ENCODE results near the gene TRAF5.

The TRAF5 gene

GRCh38 chr1:211375949-211376348 is 49.3 kb downstream of the TRAF5 start:
- no peak for DNase-seq
- Histone ChIP-seq H3K27me3 (replicated peaks; ENCODE audit: control insufficient read depth, insufficient read depth, low read length, poor library complexity, severe bottlenecking) (no peaks in the 10 kb centered on the region), H3K4me3 (ENCODE audit: insufficient read depth, low read depth, low read length, poor library complexity, severe bottlenecking) (no peak overlapping the region), H3K9me3 (ENCODE audit: control insufficient read depth, low read length) (no peaks in the 10 kb centered on the region), H3K36me3 (ENCODE audit: control insufficient read depth, insufficient read depth, low read length) (peaks cover 30% of the 10 kb centered on the region), H3K27ac (ENCODE audit: insufficient read depth, low read length, poor library complexity, severe bottlenecking) (no peak overlapping the region), H3K4me1 (ENCODE audit: control insufficient read depth, insufficient read depth, low read length, poor library complexity, severe bottlenecking) (no peaks in the 10 kb centered on the region)

GRCh38 chr1:211376807-211377470 is 50.3 kb downstream of the TRAF5 start:
- Histone ChIP-seq H3K9me3 (ENCODE audit: control insufficient read depth, low read length) (no peaks in the 10 kb centered on the region), H3K4me1 (ENCODE audit: control insufficient read depth, insufficient read depth, low read length, poor library complexity, severe bottlenecking) (no peaks in the 10 kb centered on the region), H3K36me3 (ENCODE audit: control insufficient read depth, insufficient read depth, low read length) (peaks cover 20% of the 10 kb centered on the region), H3K4me3 (ENCODE audit: insufficient read depth, low read depth, low read length, poor library complexity, severe bottlenecking) (no peak overlapping the region), H3K27ac (ENCODE audit: insufficient read depth, low read length, poor library complexity, severe bottlenecking) (no peak overlapping the region), H3K27me3 (replicated peaks; ENCODE audit: control insufficient read depth, insufficient read depth, low read length, poor library complexity, severe bottlenecking) (no peaks in the 10 kb centered on the region)
- no peak for DNase-seq

GRCh38 chr1:211377539-211378450 is 51.2 kb downstream of the TRAF5 start:
- no peak for DNase-seq
- peaks cover 13% of the 10 kb centered on the region for H3K36me3 ChIP-seq (ENCODE audit: control insufficient read depth, insufficient read depth, low read length)

GRCh38 chr1:211378844-211379243 is 52.2 kb downstream of the TRAF5 start:
- Histone ChIP-seq H3K36me3 (ENCODE audit: control insufficient read depth, insufficient read depth, low read length) (peaks cover 10% of the 10 kb centered on the region), H3K4me1 (ENCODE audit: control insufficient read depth, insufficient read depth, low read length, poor library complexity, severe bottlenecking) (no peaks in the 10 kb centered on the region), H3K9me3 (ENCODE audit: control insufficient read depth, low read length) (no peaks in the 10 kb centered on the region), H3K27ac (ENCODE audit: insufficient read depth, low read length, poor library complexity, severe bottlenecking) (no peak overlapping the region), H3K4me3 (ENCODE audit: insufficient read depth, low read depth, low read length, poor library complexity, severe bottlenecking) (no peak overlapping the region), H3K27me3 (replicated peaks; ENCODE audit: control insufficient read depth, insufficient read depth, low read length, poor library complexity, severe bottlenecking) (no peaks in the 10 kb centered on the region)
- no peak for DNase-seq

More at GRCh38 chr1:211377539-211378450, 51.2 kb downstream of the TRAF5 start:
- Histone ChIP-seq H3K4me1 (ENCODE audit: control insufficient read depth, insufficient read depth, low read length, poor library complexity, severe bottlenecking) (no peaks in the 10 kb centered on the region), H3K4me3 (ENCODE audit: insufficient read depth, low read depth, low read length, poor library complexity, severe bottlenecking) (no peak overlapping the region), H3K9me3 (ENCODE audit: control insufficient read depth, low read length) (no peaks in the 10 kb centered on the region), H3K27ac (ENCODE audit: insufficient read depth, low read length, poor library complexity, severe bottlenecking) (no peak overlapping the region), H3K27me3 (replicated peaks; ENCODE audit: control insufficient read depth, insufficient read depth, low read length, poor library complexity, severe bottlenecking) (no peaks in the 10 kb centered on the region)

GRCh38 chr1:211379446-211379845 is 52.8 kb downstream of the TRAF5 start:
- no peaks in the 10 kb centered on the region for H3K9me3 ChIP-seq (ENCODE audit: control insufficient read depth, low read length)
- no peaks in the 10 kb centered on the region for H3K27me3 ChIP-seq (replicated peaks; ENCODE audit: control insufficient read depth, insufficient read depth, low read length, poor library complexity, severe bottlenecking)
- no peak overlapping the region for H3K27ac ChIP-seq (ENCODE audit: insufficient read depth, low read length, poor library complexity, severe bottlenecking)
- peaks cover 5% of the 10 kb centered on the region for H3K36me3 ChIP-seq (ENCODE audit: control insufficient read depth, insufficient read depth, low read length)
- no peak for DNase-seq
- no peak overlapping the region for H3K4me3 ChIP-seq (ENCODE audit: insufficient read depth, low read depth, low read length, poor library complexity, severe bottlenecking)
- no peaks in the 10 kb centered on the region for H3K4me1 ChIP-seq (ENCODE audit: control insufficient read depth, insufficient read depth, low read length, poor library complexity, severe bottlenecking)

GRCh38 chr1:211381481-211382181 is 55.0 kb downstream of the TRAF5 start:
- Histone ChIP-seq H3K36me3 (ENCODE audit: control insufficient read depth, insufficient read depth, low read length) (peaks cover 4% of the 10 kb centered on the region), H3K27ac (ENCODE audit: insufficient read depth, low read length, poor library complexity, severe bottlenecking) (no peak overlapping the region), H3K4me1 (ENCODE audit: control insufficient read depth, insufficient read depth, low read length, poor library complexity, severe bottlenecking) (no peaks in the 10 kb centered on the region), H3K4me3 (ENCODE audit: insufficient read depth, low read depth, low read length, poor library complexity, severe bottlenecking) (no peak overlapping the region), H3K27me3 (replicated peaks; ENCODE audit: control insufficient read depth, insufficient read depth, low read length, poor library complexity, severe bottlenecking) (no peaks in the 10 kb centered on the region), H3K9me3 (ENCODE audit: control insufficient read depth, low read length) (no peaks in the 10 kb centered on the region)
- no peak for DNase-seq

- no peak for DNase-seq
- Histone ChIP-seq H3K4me3 (ENCODE audit: insufficient read depth, low read depth, low read length, poor library complexity, severe bottlenecking) (peak overlapping the region; percentile 83), H3K27me3 (replicated peaks; ENCODE audit: control insufficient read depth, insufficient read depth, low read length, poor library complexity, severe bottlenecking) (no peaks in the 10 kb centered on the region), H3K27ac (ENCODE audit: insufficient read depth, low read length, poor library complexity, severe bottlenecking) (peak overlapping the region; percentile 69), H3K4me1 (ENCODE audit: control insufficient read depth, insufficient read depth, low read length, poor library complexity, severe bottlenecking) (no peaks in the 10 kb centered on the region), H3K36me3 (ENCODE audit: control insufficient read depth, insufficient read depth, low read length) (peaks cover 3% of the 10 kb centered on the region), H3K9me3 (ENCODE audit: control insufficient read depth, low read length) (no peaks in the 10 kb centered on the region)
Observed at GRCh38 chr1:211382182-211382713, 55.6 kb downstream of the TRAF5 start.

GRCh38 chr1:211382714-211383480 is 56.3 kb downstream of the TRAF5 start:
- Histone ChIP-seq H3K4me1 (ENCODE audit: control insufficient read depth, insufficient read depth, low read length, poor library complexity, severe bottlenecking) (no peaks in the 10 kb centered on the region), H3K27me3 (replicated peaks; ENCODE audit: control insufficient read depth, insufficient read depth, low read length, poor library complexity, severe bottlenecking) (no peaks in the 10 kb centered on the region), H3K9me3 (ENCODE audit: control insufficient read depth, low read length) (no peaks in the 10 kb centered on the region), H3K4me3 (ENCODE audit: insufficient read depth, low read depth, low read length, poor library complexity, severe bottlenecking) (peak overlapping the region; percentile 83), H3K27ac (ENCODE audit: insufficient read depth, low read length, poor library complexity, severe bottlenecking) (peak overlapping the region; percentile 69), H3K36me3 (ENCODE audit: control insufficient read depth, insufficient read depth, low read length) (no peaks in the 10 kb centered on the region)
- DNase-seq: peak; percentile 50 to 73 (median 54)

- DNase-seq: no peak
- Histone ChIP-seq H3K36me3 (ENCODE audit: control insufficient read depth, insufficient read depth, low read length) (no peaks in the 10 kb centered on the region), H3K27me3 (replicated peaks; ENCODE audit: control insufficient read depth, insufficient read depth, low read length, poor library complexity, severe bottlenecking) (no peaks in the 10 kb centered on the region), H3K4me3 (ENCODE audit: insufficient read depth, low read depth, low read length, poor library complexity, severe bottlenecking) (no peak overlapping the region), H3K9me3 (ENCODE audit: control insufficient read depth, low read length) (no peaks in the 10 kb centered on the region), H3K27ac (ENCODE audit: insufficient read depth, low read length, poor library complexity, severe bottlenecking) (no peak overlapping the region), H3K4me1 (ENCODE audit: control insufficient read depth, insufficient read depth, low read length, poor library complexity, severe bottlenecking) (no peaks in the 10 kb centered on the region)
Observed at GRCh38 chr1:211384524-211384923, 57.9 kb downstream of the TRAF5 start.

Measured in effector memory CD4-positive, alpha-beta T cell (primary cell).